ENCODE data around the gene AZGP1. TPM values are rescaled to one million over a fixed set of nuclear protein-coding genes. Genes with fewer than 3 reads are reported as not detected.

AZGP1 gene
- total and polyA plus RNA-seq, 2 of the 13 experiments (the other 11 are each of a cell fraction or from before 2014, with no cell fraction given): 93.8 to 229 TPM

DNA sequence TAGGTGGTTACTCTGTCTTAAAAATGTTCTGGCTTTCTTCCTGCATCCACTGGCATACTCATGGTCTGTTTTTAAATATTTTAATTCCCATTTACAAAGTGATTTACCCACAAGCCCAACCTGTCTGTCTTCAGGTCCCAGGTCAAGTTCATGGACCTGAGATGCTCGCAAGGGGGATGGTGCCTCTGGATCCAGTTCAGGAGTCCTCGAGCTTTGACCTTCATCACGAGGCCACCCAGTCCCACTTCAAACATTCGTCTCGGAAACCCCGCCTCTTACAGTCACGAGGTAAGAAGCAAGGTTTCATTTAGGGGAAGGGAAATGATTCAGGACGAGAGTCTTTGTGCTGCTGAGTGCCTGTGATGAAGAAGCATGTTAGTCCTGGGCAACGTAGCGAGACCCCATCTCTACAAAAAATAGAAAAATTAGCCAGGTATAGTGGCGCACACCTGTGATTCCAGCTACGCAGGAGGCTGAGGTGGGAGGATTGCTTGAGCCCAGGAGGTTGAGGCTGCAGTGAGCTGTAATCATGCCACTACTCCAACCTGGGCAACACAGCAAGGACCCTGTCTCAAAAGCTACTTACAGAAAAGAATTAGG lies 48.3 kb upstream of the AZGP1 start (continued):
- 0 out of 2 replicates have a peak, but pooled peaks have one; percentile 31 for TF ChIP-seq RBFOX2 (IDR thresholded peaks at IDR 0.05; ENCODE audit: low read depth, low read length)
- TF ChIP-seq, protein P1, sequence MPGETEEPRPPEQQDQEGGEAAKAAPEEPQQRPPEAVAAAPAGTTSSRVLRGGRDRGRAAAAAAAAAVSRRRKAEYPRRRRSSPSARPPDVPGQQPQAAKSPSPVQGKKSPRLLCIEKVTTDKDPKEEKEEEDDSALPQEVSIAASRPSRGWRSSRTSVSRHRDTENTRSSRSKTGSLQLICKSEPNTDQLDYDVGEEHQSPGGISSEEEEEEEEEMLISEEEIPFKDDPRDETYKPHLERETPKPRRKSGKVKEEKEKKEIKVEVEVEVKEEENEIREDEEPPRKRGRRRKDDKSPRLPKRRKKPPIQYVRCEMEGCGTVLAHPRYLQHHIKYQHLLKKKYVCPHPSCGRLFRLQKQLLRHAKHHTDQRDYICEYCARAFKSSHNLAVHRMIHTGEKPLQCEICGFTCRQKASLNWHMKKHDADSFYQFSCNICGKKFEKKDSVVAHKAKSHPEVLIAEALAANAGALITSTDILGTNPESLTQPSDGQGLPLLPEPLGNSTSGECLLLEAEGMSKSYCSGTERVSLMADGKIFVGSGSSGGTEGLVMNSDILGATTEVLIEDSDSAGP (CRISPR knock-in tag; IDR thresholded peaks at IDR 0.05; ENCODE audit: borderline replicate concordance): peak; percentile 26; the same call in 1 of the 2 replicates

DNA sequence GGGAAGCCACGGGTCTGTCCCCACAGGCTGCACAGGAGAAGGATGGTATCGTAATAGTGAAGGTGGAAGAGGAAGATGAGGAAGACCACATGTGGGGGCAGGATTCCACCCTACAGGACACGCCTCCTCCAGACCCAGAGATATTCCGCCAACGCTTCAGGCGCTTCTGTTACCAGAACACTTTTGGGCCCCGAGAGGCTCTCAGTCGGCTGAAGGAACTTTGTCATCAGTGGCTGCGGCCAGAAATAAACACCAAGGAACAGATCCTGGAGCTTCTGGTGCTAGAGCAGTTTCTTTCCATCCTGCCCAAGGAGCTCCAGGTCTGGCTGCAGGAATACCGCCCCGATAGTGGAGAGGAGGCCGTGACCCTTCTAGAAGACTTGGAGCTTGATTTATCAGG lies 47.7 kb upstream of the AZGP1 start:
- peaks cover 78% of the 10 kb centered on the region for H3K4me1 ChIP-seq (ENCODE audit: insufficient read depth, low read length)
- H3K27ac ChIP-seq (ENCODE audit: extremely low read length, insufficient read depth, low read length): no peak overlapping the region
- H3K4me3 ChIP-seq (replicated peaks in 1 of 3; ENCODE audit: insufficient read depth in 1 of 3, low read depth in 2 of 3, low read length in 3 of 3): no peak overlapping the region
- no peak overlapping the region for H2AFZ ChIP-seq (ENCODE audit: low read length)
- H3K9ac ChIP-seq (ENCODE audit: insufficient read depth, low read depth, low read length): no peak overlapping the region; the same call in 1 of the 2 replicates
- in situ Hi-C loops (cut with HindIII; ENCODE audit: extremely low pct_ligation_motif_present, low pct_unique_long_range_greater_than_20kb): no loop called here
- peaks cover 21 to 65% of the 10 kb centered on the region in 2 experiments for H3K36me3 ChIP-seq (replicated peaks in 1 of 2; ENCODE audit: control insufficient read depth in 1 of 2, insufficient read depth in 2 of 2, low read length in 2 of 2)
- CTCF ChIA-PET (ENCODE audit: low intra/inter-chr PET ratio, low total read pairs): no interaction called here
- no peaks in the 10 kb centered on the region for H3K9me3 ChIP-seq (ENCODE audit: low read length)
- intact Hi-C loops (cut with micrococcal nuclease; ENCODE audit: unreplicated experiment): no loop called here
- H3K4me2 ChIP-seq (ENCODE audit: low read depth, low read length): no peak overlapping the region
- TF ChIP-seq MBD4 (IDR thresholded peaks at IDR 0.05; ENCODE audit: borderline replicate concordance, low read length) (0 out of 2 replicates have a peak, but pooled peaks have one; percentile 21), SSRP1 (CRISPR knock-in tag; IDR thresholded peaks at IDR 0.05) (no peak), ZNF451 (CRISPR knock-in tag; IDR thresholded peaks at IDR 0.05) (no peak), ZFYVE20 (CRISPR knock-in tag; IDR thresholded peaks at IDR 0.05; ENCODE audit: borderline replicate concordance, low read depth) (no peak), PRPF4 (IDR thresholded peaks at IDR 0.05; ENCODE audit: low read depth, low read length, poor library complexity, severe bottlenecking) (peak; percentile 14)
- TF ChIP-seq, protein P2, sequence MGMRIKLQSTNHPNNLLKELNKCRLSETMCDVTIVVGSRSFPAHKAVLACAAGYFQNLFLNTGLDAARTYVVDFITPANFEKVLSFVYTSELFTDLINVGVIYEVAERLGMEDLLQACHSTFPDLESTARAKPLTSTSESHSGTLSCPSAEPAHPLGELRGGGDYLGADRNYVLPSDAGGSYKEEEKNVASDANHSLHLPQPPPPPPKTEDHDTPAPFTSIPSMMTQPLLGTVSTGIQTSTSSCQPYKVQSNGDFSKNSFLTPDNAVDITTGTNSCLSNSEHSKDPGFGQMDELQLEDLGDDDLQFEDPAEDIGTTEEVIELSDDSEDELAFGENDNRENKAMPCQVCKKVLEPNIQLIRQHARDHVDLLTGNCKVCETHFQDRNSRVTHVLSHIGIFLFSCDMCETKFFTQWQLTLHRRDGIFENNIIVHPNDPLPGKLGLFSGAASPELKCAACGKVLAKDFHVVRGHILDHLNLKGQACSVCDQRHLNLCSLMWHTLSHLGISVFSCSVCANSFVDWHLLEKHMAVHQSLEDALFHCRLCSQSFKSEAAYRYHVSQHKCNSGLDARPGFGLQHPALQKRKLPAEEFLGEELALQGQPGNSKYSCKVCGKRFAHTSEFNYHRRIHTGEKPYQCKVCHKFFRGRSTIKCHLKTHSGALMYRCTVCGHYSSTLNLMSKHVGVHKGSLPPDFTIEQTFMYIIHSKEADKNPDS (CRISPR knock-in tag; IDR thresholded peaks at IDR 0.05): no peak
- TF ChIP-seq, protein P3, sequence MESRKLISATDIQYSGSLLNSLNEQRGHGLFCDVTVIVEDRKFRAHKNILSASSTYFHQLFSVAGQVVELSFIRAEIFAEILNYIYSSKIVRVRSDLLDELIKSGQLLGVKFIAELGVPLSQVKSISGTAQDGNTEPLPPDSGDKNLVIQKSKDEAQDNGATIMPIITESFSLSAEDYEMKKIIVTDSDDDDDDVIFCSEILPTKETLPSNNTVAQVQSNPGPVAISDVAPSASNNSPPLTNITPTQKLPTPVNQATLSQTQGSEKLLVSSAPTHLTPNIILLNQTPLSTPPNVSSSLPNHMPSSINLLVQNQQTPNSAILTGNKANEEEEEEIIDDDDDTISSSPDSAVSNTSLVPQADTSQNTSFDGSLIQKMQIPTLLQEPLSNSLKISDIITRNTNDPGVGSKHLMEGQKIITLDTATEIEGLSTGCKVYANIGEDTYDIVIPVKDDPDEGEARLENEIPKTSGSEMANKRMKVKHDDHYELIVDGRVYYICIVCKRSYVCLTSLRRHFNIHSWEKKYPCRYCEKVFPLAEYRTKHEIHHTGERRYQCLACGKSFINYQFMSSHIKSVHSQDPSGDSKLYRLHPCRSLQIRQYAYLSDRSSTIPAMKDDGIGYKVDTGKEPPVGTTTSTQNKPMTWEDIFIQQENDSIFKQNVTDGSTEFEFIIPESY (CRISPR knock-in tag; IDR thresholded peaks at IDR 0.05): peak; percentile 59
- POLR2A ChIA-PET: interaction anchor here (0.6 to 1.6 kb wide), 13 partner anchors 8 to 29 kb away, joined by 3 to 24 read pairs (median 5); partner anchors contain the start of genes ZKSCAN1 and ZSCAN21
- H3K27me3 ChIP-seq (ENCODE audit: control insufficient read depth in 1 of 2, insufficient read depth in 2 of 2, low read length in 2 of 2): no peaks in the 10 kb centered on the region
- DNase-seq (ENCODE audit: low spot score) (no peak), ATAC-seq (no peak; the same call in 2 of the 3 replicates), FAIRE-seq (no peak)
- peaks cover 50% of the 10 kb centered on the region for H3K79me2 ChIP-seq (ENCODE audit: insufficient read depth, low read length)
- 96% methylated on average over 8 of the region's 12 CpGs for WGBS (ENCODE audit: low lambda C conversion rate)
- peaks cover 20% of the 10 kb centered on the region for H4K20me1 ChIP-seq (ENCODE audit: insufficient read depth, low read length)
- BruUV-seq (replicated peaks): TSS peak; percentile 24

All from HepG2 (cell line).